Right lobe of liver (tissue), 6 donors: ENCODE results near the gene DHX16. TPM values are rescaled to one million over a fixed set of nuclear protein-coding genes. Genes with fewer than 3 reads are reported as not detected.
A peak's percentile ranks its signal among the peaks of the same experiment; 100 is the strongest.
"Not testable (repeated sequence)": the region's sequence is repeated elsewhere in the genome, so short reads cannot be mapped to it uniquely, and the experiment has no call there.

Source experiments
- ATAC-seq, 4 donors: fragments of 200-7000 bp; cut with Tn5 transposase; one replicate each; pipeline ENCODE4 v1.9.1; 2020; ENCODE audit warnings: mild to moderate bottlenecking in 4 of 4, moderate library complexity in 4 of 4
- DNase-seq, 3 donors: peaks; one replicate each; pipeline ENCODE4 v3.0.0-alpha.2; 2020
- H3K27ac ChIP-seq, 3 donors: fragments of 200-600 bp; one replicate each; pipeline ENCODE4 v1.8.0; 2022
- H3K27me3 ChIP-seq, 2 donors: fragments of 200-600 bp; one replicate each; pipeline ENCODE4 v1.8.0; 2022
- H3K36me3 ChIP-seq, 4 donors: fragments of 200-600 bp; sonication (generic) in 1 of 4; one replicate each; pipeline versions ENCODE4 v1.5.1 to v1.8.0; 2017 to 2022; ENCODE audit warnings: control low read depth in 1 of 4
- H3K4me1 ChIP-seq, 4 donors: fragments of 200-600 bp; sonication (generic) in 1 of 4; one replicate each; pipeline versions ENCODE4 v1.5.1 to v1.8.0; 2017 to 2022; ENCODE audit warnings: control low read depth in 1 of 4
- H3K4me3 ChIP-seq, 3 donors: fragments of 200-600 bp; one replicate each; pipeline ENCODE4 v1.8.0; 2022
- H3K9me3 ChIP-seq, 4 donors: fragments of 200-600 bp; sonication (generic) in 1 of 4; one replicate each; pipeline versions ENCODE4 v1.5.1 to v1.8.0; 2017 to 2022; ENCODE audit warnings: control low read depth in 1 of 4
- POLR2A ChIP-seq: fragments of 450-650 bp; IDR thresholded peaks from one replicate; pipeline ENCODE4 v1.6.1; 2017; ENCODE audit warnings: antibody characterized with exemption, mild to moderate bottlenecking
- WGBS: methylation state at CpG from one replicate; pipeline ENCODE4 v1.1.6; 2018; ENCODE audit warnings: low coverage, low lambda C conversion rate; ENCODE audit not compliant: insufficient coverage; ENCODE audit errors: missing lambda C conversion rate; 5-methylcytosine and 5-hydroxymethylcytosine counted together
- intact Hi-C, 2 donors: fragments of 100-400 bp; cut with DNase I; formaldehyde crosslinking; loops; one replicate each; pipeline versions ENCODE4 v1.11.2 to v1.14.1; 2022
- total RNA-seq, 6 experiments: library from RNA; depleted of rRNA in 2 of 6; stranded (reverse); fragments of >200 nt in 2 of 6; fragmentation: NEBNext Ultra II Directional in 3 of 6; extraction: Animal tissue kit (Norgen Biotek cat#: 25700) in 3 of 6; gene quantifications; one replicate each; pipeline versions ENCODE4 v1.1.0 to v1.2.4, GENCODE V29; 2016 to 2023
- TF ChIP-seq, protein P1 (sequence below), 4 donors: fragments of 200-600 bp in 3 of 4; fragments of 450-650 bp in 1 of 4; IDR thresholded peaks; one replicate each; pipeline versions ENCODE4 v1.5.1 to v1.8.0; 2016 to 2022; ENCODE audit warnings: antibody characterized with exemption in 4 of 4, mild to moderate bottlenecking in 2 of 4
- donor health status: DM: no; HTN: yes; CAD: no.
- donor health status: DM: no; HTN: no; CAD: no.
- donor health status: DM: no; HTN: no; CAD: no.
- donor health status: DM: no; HTN: yes; CAD: no.
- donor health status: DM: no; HTN: yes; CAD: no.

The DHX16 gene
- total RNA-seq, 6 experiments from 2014 or later, result 12.3 to 17.8 (median 14.4) TPM

GRCh38 chr6:30678964-30679726, 6.3 kb upstream of the DHX16 start:
- no peaks in the 10 kb centered on the region for H3K27me3 ChIP-seq
- TF ChIP-seq POLR2A, result peak; percentile 36
- TF ChIP-seq, protein P1, sequence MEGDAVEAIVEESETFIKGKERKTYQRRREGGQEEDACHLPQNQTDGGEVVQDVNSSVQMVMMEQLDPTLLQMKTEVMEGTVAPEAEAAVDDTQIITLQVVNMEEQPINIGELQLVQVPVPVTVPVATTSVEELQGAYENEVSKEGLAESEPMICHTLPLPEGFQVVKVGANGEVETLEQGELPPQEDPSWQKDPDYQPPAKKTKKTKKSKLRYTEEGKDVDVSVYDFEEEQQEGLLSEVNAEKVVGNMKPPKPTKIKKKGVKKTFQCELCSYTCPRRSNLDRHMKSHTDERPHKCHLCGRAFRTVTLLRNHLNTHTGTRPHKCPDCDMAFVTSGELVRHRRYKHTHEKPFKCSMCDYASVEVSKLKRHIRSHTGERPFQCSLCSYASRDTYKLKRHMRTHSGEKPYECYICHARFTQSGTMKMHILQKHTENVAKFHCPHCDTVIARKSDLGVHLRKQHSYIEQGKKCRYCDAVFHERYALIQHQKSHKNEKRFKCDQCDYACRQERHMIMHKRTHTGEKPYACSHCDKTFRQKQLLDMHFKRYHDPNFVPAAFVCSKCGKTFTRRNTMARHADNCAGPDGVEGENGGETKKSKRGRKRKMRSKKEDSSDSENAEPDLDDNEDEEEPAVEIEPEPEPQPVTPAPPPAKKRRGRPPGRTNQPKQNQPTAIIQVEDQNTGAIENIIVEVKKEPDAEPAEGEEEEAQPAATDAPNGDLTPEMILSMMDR (IDR thresholded peaks at IDR 0.05), result peak; percentile 95 to 99 (median 97)
- WGBS, result 3% methylated on average over 23 of the region's 31 CpGs
- DNase-seq (peak; percentile 91 to 93 (median 92)), ATAC-seq (peak; percentile 75 to 85 (median 82))
- peaks cover 0 to 67% (median 28%) of the 10 kb centered on the region in 4 donors for H3K4me1 ChIP-seq
- H3K27ac ChIP-seq, result peak overlapping the region; percentile 60 to 94 (median 84)
- intact Hi-C loops, result loop anchor here (2.0 to 10.0 kb wide), 3 partner anchors 44 to 194 kb away; partner anchors contain the start of genes ATAT1 (in 1 of the 2) and HLA-E (in 1 of the 2)
- H3K36me3 ChIP-seq, result peaks cover 0 to 17% (median 5%) of the 10 kb centered on the region in 4 donors
- H3K4me3 ChIP-seq, result peak overlapping the region; percentile 24 to 34 (median 26)
- H3K9me3 ChIP-seq, result no peaks in the 10 kb centered on the region

- TF ChIP-seq, protein P1 (IDR thresholded peaks at IDR 0.05), result no peak
- no peak for TF ChIP-seq POLR2A
- peaks cover 0 to 17% (median 5%) of the 10 kb centered on the region in 4 donors for H3K36me3 ChIP-seq
- peak overlapping the region in 2 of 3 donors; percentile 33 to 68 for H3K27ac ChIP-seq
- peak; percentile 9 to 57 (median 44) for ATAC-seq
- WGBS, result 37% methylated on average over 2 of the region's 10 CpGs
- H3K4me3 ChIP-seq, result no peak overlapping the region
- intact Hi-C loops, result loop anchor here (10.0 kb wide), 2 partner anchors 52 to 192 kb away; partner anchors contain the start of genes ATAT1 (in 1 of the 2) and HLA-E (in 1 of the 2)
- DNase-seq, result peak in 2 of 3 donors; percentile 73 to 79
- H3K4me1 ChIP-seq, result peaks cover 0 to 68% (median 23%) of the 10 kb centered on the region in 4 donors
- H3K9me3 ChIP-seq, result no peaks in the 10 kb centered on the region
- H3K27me3 ChIP-seq, result no peaks in the 10 kb centered on the region
Measured at GRCh38 chr6:30676660-30677285, 4.0 kb upstream of the DHX16 start.

GRCh38 chr6:30670760-30671527, 1.9 kb downstream of the DHX16 start:
- Histone ChIP-seq H3K36me3 (peaks cover 0 to 40% (median 17%) of the 10 kb centered on the region in 4 donors), H3K9me3 (no peaks in the 10 kb centered on the region), H3K4me1 (peaks cover 0 to 28% (median 4%) of the 10 kb centered on the region in 4 donors), H3K27ac (no peak overlapping the region), H3K27me3 (no peaks in the 10 kb centered on the region), H3K4me3 (no peak overlapping the region)
- ATAC-seq (no peak), DNase-seq (no peak)
- intact Hi-C loops, result loop anchor here (10.0 kb wide), 2 partner anchors 46 to 186 kb away; partner anchors contain the start of genes ATAT1 (in 1 of the 2) and HLA-E (in 1 of the 2)
- TF ChIP-seq, protein P1 (IDR thresholded peaks at IDR 0.05), result no peak
- TF ChIP-seq POLR2A, result no peak
- 84% methylated on average over 25 of the region's 27 CpGs for WGBS

- H3K4me1 ChIP-seq, H3K27me3 ChIP-seq, H3K4me3 ChIP-seq, H3K27ac ChIP-seq, H3K9me3 ChIP-seq, intact Hi-C loops: not testable (repeated sequence)
- peaks cover 5 to 86% (median 38%) of the 10 kb centered on the region in 4 donors for H3K36me3 ChIP-seq
- DNase-seq, result peak in 1 of 3 donors; percentile 52
- ATAC-seq, result peak in 1 of 4 donors; percentile 86
- 33% methylated on average over 1 of the region's 2 CpGs for WGBS
Measured at GRCh38 chr6:30666300-30666699, 6.5 kb downstream of the DHX16 start.
